T-helper 1 cell treated with Interleukin-12 subunit alpha and Interleukin-12 subunit beta and Interleukin-4 antibody, amounts not matched to agents 30 μg/mL and 1 μg/mL, for 36 hours (primary cell): ENCODE data around the gene TAPT1.

Experiments
- H3K27ac Mint-ChIP-seq: one replicate; pipeline ENCODE4 v1.8.0; 2021; ENCODE audit warnings: mild to moderate bottlenecking, mixed read lengths
- H3K27me3 Mint-ChIP-seq: one replicate; pipeline ENCODE4 v1.8.0; 2021; ENCODE audit warnings: low read depth, mixed read lengths
- H3K36me3 Mint-ChIP-seq: one replicate; pipeline ENCODE4 v1.8.0; 2021; ENCODE audit warnings: low read depth, mixed read lengths
- H3K4me1 Mint-ChIP-seq: one replicate; pipeline ENCODE4 v1.8.0; 2021; ENCODE audit warnings: low read depth, mixed read lengths
- H3K4me3 Mint-ChIP-seq: one replicate; pipeline ENCODE4 v1.8.0; 2021; ENCODE audit warnings: mild to moderate bottlenecking, moderate library complexity, mixed read lengths
- H3K9me3 Mint-ChIP-seq: one replicate; pipeline ENCODE4 v1.8.0; 2021; ENCODE audit warnings: mixed read lengths

The TAPT1 gene

GRCh38 chr4:16129336-16129735 lies 96.9 kb downstream of the TAPT1 start:
- Mint-ChIP-seq H3K27ac (no peak overlapping the region), H3K9me3 (peaks cover 2% of the 10 kb centered on the region), H3K4me3 (no peak overlapping the region), H3K4me1 (no peaks in the 10 kb centered on the region), H3K36me3 (no peaks in the 10 kb centered on the region), H3K27me3 (no peaks in the 10 kb centered on the region)

- H3K4me1 Mint-ChIP-seq = peaks cover 7% of the 10 kb centered on the region
- no peaks in the 10 kb centered on the region for H3K36me3 Mint-ChIP-seq
- no peak overlapping the region for H3K4me3 Mint-ChIP-seq
- no peaks in the 10 kb centered on the region for H3K27me3 Mint-ChIP-seq
- H3K9me3 Mint-ChIP-seq = no peaks in the 10 kb centered on the region
- no peak overlapping the region for H3K27ac Mint-ChIP-seq
Observed at GRCh38 chr4:16126714-16127113, 99.6 kb downstream of the TAPT1 start.

- Mint-ChIP-seq H3K36me3 (no peaks in the 10 kb centered on the region), H3K27me3 (no peaks in the 10 kb centered on the region), H3K27ac (no peak overlapping the region), H3K4me3 (no peak overlapping the region), H3K9me3 (no peaks in the 10 kb centered on the region), H3K4me1 (peaks cover 7% of the 10 kb centered on the region)
Observed at GRCh38 chr4:16125571-16126445, 100.5 kb downstream of the TAPT1 start.

GRCh38 chr4:16124232-16124631 lies 102.0 kb downstream of the TAPT1 start:
- no peaks in the 10 kb centered on the region for H3K9me3 Mint-ChIP-seq
- H3K4me3 Mint-ChIP-seq = no peak overlapping the region
- no peaks in the 10 kb centered on the region for H3K36me3 Mint-ChIP-seq
- H3K4me1 Mint-ChIP-seq = peaks cover 7% of the 10 kb centered on the region
- H3K27me3 Mint-ChIP-seq = no peaks in the 10 kb centered on the region
- no peak overlapping the region for H3K27ac Mint-ChIP-seq

- Mint-ChIP-seq H3K9me3 (no peaks in the 10 kb centered on the region), H3K27ac (no peak overlapping the region), H3K36me3 (no peaks in the 10 kb centered on the region), H3K4me1 (peaks cover 7% of the 10 kb centered on the region), H3K27me3 (no peaks in the 10 kb centered on the region), H3K4me3 (no peak overlapping the region)
Observed at GRCh38 chr4:16123356-16124084, 102.8 kb downstream of the TAPT1 start.

- Mint-ChIP-seq H3K9me3 (no peaks in the 10 kb centered on the region), H3K4me3 (no peak overlapping the region), H3K36me3 (no peaks in the 10 kb centered on the region), H3K27me3 (no peaks in the 10 kb centered on the region), H3K4me1 (peaks cover 7% of the 10 kb centered on the region), H3K27ac (no peak overlapping the region)
Observed at GRCh38 chr4:16122784-16123183, 103.5 kb downstream of the TAPT1 start.

GRCh38 chr4:16122308-16122711 lies 104.0 kb downstream of the TAPT1 start:
- no peaks in the 10 kb centered on the region for H3K36me3 Mint-ChIP-seq
- H3K4me3 Mint-ChIP-seq = no peak overlapping the region
- H3K27me3 Mint-ChIP-seq = no peaks in the 10 kb centered on the region
- H3K27ac Mint-ChIP-seq = no peak overlapping the region
- H3K4me1 Mint-ChIP-seq = peaks cover 7% of the 10 kb centered on the region
- no peaks in the 10 kb centered on the region for H3K9me3 Mint-ChIP-seq

GRCh38 chr4:16120720-16121119 lies 105.6 kb downstream of the TAPT1 start:
- Mint-ChIP-seq H3K27ac (no peak overlapping the region), H3K4me3 (no peak overlapping the region), H3K9me3 (no peaks in the 10 kb centered on the region), H3K4me1 (peaks cover 7% of the 10 kb centered on the region), H3K36me3 (no peaks in the 10 kb centered on the region), H3K27me3 (no peaks in the 10 kb centered on the region)

GRCh38 chr4:16119981-16120380 lies 106.3 kb downstream of the TAPT1 start:
- Mint-ChIP-seq H3K36me3 (no peaks in the 10 kb centered on the region), H3K27me3 (no peaks in the 10 kb centered on the region), H3K4me3 (no peak overlapping the region), H3K27ac (no peak overlapping the region), H3K9me3 (no peaks in the 10 kb centered on the region), H3K4me1 (peaks cover 7% of the 10 kb centered on the region)

GRCh38 chr4:16118090-16118489 lies 108.2 kb downstream of the TAPT1 start:
- Mint-ChIP-seq H3K36me3 (no peaks in the 10 kb centered on the region), H3K27me3 (no peaks in the 10 kb centered on the region), H3K27ac (no peak overlapping the region), H3K9me3 (no peaks in the 10 kb centered on the region), H3K4me1 (peaks cover 7% of the 10 kb centered on the region), H3K4me3 (no peak overlapping the region)

- peaks cover 2% of the 10 kb centered on the region for H3K4me1 Mint-ChIP-seq
- H3K4me3 Mint-ChIP-seq = no peak overlapping the region
- no peaks in the 10 kb centered on the region for H3K27me3 Mint-ChIP-seq
- H3K9me3 Mint-ChIP-seq = no peaks in the 10 kb centered on the region
- H3K36me3 Mint-ChIP-seq = no peaks in the 10 kb centered on the region
- no peak overlapping the region for H3K27ac Mint-ChIP-seq
Observed at GRCh38 chr4:16117164-16117563, 109.1 kb downstream of the TAPT1 start.

- Mint-ChIP-seq H3K36me3 (no peaks in the 10 kb centered on the region), H3K4me3 (no peak overlapping the region), H3K27ac (no peak overlapping the region), H3K4me1 (no peaks in the 10 kb centered on the region), H3K9me3 (no peaks in the 10 kb centered on the region), H3K27me3 (no peaks in the 10 kb centered on the region)
Observed at GRCh38 chr4:16116493-16116990, 109.7 kb downstream of the TAPT1 start.

GRCh38 chr4:16116019-16116418 lies 110.3 kb downstream of the TAPT1 start:
- H3K4me1 Mint-ChIP-seq = no peaks in the 10 kb centered on the region
- H3K27me3 Mint-ChIP-seq = no peaks in the 10 kb centered on the region
- H3K36me3 Mint-ChIP-seq = no peaks in the 10 kb centered on the region

GRCh38 chr4:16114546-16114945 lies 111.7 kb downstream of the TAPT1 start:
- Mint-ChIP-seq H3K27me3 (no peaks in the 10 kb centered on the region), H3K4me1 (no peaks in the 10 kb centered on the region), H3K27ac (no peak overlapping the region), H3K4me3 (no peak overlapping the region), H3K9me3 (no peaks in the 10 kb centered on the region), H3K36me3 (no peaks in the 10 kb centered on the region)

More at GRCh38 chr4:16116019-16116418, 110.3 kb downstream of the TAPT1 start:
- no peaks in the 10 kb centered on the region for H3K9me3 Mint-ChIP-seq
- H3K27ac Mint-ChIP-seq = no peak overlapping the region
- H3K4me3 Mint-ChIP-seq = no peak overlapping the region

- no peaks in the 10 kb centered on the region for H3K36me3 Mint-ChIP-seq
- no peaks in the 10 kb centered on the region for H3K9me3 Mint-ChIP-seq
- no peaks in the 10 kb centered on the region for H3K27me3 Mint-ChIP-seq
- H3K4me3 Mint-ChIP-seq = no peak overlapping the region
- no peaks in the 10 kb centered on the region for H3K4me1 Mint-ChIP-seq
- no peak overlapping the region for H3K27ac Mint-ChIP-seq
Observed at GRCh38 chr4:16113741-16114140, 112.5 kb downstream of the TAPT1 start.
